ENCODE measurements around the gene CUL4A.
A peak's percentile ranks its signal among the peaks of the same experiment; 100 is the strongest.

Gene CUL4A

GRCh38 chr13:113292021-113292862 lies 82.8 kb downstream of the CUL4A start:
- no peak overlapping the region for H3K27ac ChIP-seq
- TF ChIP-seq CTCF (conservative IDR thresholded peaks at IDR 0.05) (no peak), ZFX (IDR thresholded peaks at IDR 0.05) (no peak)

GRCh38 chr13:113293686-113294085 lies 84.3 kb downstream of the CUL4A start:
- no peak overlapping the region for H3K27ac ChIP-seq
- TF ChIP-seq ZFX (IDR thresholded peaks at IDR 0.05) (no peak), CTCF (conservative IDR thresholded peaks at IDR 0.05) (no peak)

GRCh38 chr13:113295776-113296175 lies 86.4 kb downstream of the CUL4A start:
- H3K27ac ChIP-seq, result no peak overlapping the region; the same call in 1 of the 2 replicates
- TF ChIP-seq CTCF (conservative IDR thresholded peaks at IDR 0.05), result no peak
- TF ChIP-seq ZFX (IDR thresholded peaks at IDR 0.05), result no peak

GRCh38 chr13:113296823-113297369 lies 87.5 kb downstream of the CUL4A start, which contains the start of gene LAMP1:
Gene LAMP1, plus strand, starts transcription at chr13:113297239. Its CDS starts 196 bp downstream, at chr13:113297435.
- peak within 1 kb of the TSS; percentile 75 for H3K27ac ChIP-seq

GRCh38 chr13:113297370-113298042 lies 88.1 kb downstream of the CUL4A start:
- no peak for TF ChIP-seq ZFX (IDR thresholded peaks at IDR 0.05)
- TF ChIP-seq CTCF (conservative IDR thresholded peaks at IDR 0.05), result no peak

More at GRCh38 chr13:113296823-113297369, 87.5 kb downstream of the CUL4A start, which contains the start of gene LAMP1:
- TF ChIP-seq ZFX (IDR thresholded peaks at IDR 0.05) (peak; percentile 77; the same call in 1 of the 2 replicates), CTCF (conservative IDR thresholded peaks at IDR 0.05) (no peak)

GRCh38 chr13:113298043-113298945 lies 88.9 kb downstream of the CUL4A start:
- peak overlapping the region; percentile 75 for H3K27ac ChIP-seq
- TF ChIP-seq ZFX (IDR thresholded peaks at IDR 0.05) (no peak), CTCF (conservative IDR thresholded peaks at IDR 0.05) (no peak)

More at GRCh38 chr13:113297370-113298042, 88.1 kb downstream of the CUL4A start:
- H3K27ac ChIP-seq, result peak overlapping the region; percentile 75
